ENCODE measurements around the gene NSDHL.
"Not testable (repeated sequence)": the region's sequence is repeated elsewhere in the genome, so short reads cannot be mapped to it uniquely, and the experiment has no call there.

Gene NSDHL

DNA sequence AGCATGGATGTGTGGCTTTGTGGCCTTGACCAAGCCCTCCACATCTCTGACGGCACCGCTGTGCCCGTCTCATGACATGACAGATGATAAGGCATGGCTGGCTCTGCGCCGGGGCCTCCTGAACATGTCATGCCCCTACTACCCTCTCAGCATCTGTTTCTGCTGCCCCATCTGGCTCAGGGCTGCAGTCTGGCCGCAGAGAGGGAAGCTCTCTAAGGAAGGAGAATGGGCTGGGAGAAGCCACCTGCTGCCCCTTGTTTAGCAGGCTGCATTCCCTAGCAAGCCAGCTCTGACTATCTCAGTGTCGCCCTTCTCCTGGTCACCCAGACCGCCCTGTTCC is 74.2 kb downstream of the NSDHL start:
- H3K4me3 ChIP-seq (ENCODE audit: low read length), result no peak overlapping the region
- no peak for DNase-seq (ENCODE audit: low read depth)
- H3K4me1 ChIP-seq (ENCODE audit: control insufficient read depth, insufficient read depth, low read length), result no peaks in the 10 kb centered on the region
- peaks cover 3% of the 10 kb centered on the region for H3K9me3 ChIP-seq (ENCODE audit: control insufficient read depth, low read length)
- H3K9ac ChIP-seq (ENCODE audit: low read length), result no peak overlapping the region
- H3K36me3 ChIP-seq (ENCODE audit: control insufficient read depth, insufficient read depth, low read length, severe bottlenecking), result no peaks in the 10 kb centered on the region
- peaks cover 13% of the 10 kb centered on the region for H3K27me3 ChIP-seq (replicated peaks; ENCODE audit: control insufficient read depth, insufficient read depth, low read length)

DNA sequence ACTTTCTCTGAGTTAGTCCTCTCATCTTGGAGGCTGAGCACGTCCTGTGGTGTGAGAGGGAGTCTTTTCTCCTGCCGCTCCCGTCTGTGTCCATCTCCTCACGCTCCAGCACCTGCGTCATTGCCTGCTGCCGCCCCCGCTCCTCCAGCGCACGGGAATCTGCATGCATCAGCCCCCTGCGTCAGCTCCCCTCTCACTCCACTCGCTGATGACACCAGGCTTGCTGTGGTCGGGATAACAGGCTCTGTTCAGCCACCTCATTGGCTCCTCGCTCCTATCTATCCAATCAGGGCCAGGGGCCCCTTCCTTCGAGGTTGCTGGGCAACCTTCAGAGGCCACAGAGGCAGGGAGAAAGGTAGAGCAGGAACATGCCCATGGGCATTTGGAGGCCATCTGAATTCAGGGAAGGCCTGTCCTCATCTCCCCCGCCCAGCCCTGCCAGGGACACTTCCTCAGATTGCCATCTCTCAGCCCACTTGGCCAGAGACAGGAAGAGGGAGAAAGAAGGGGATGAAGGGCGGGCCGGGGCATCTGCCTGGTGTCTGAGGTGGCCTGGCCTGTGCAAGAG is 76.3 kb downstream of the NSDHL start:
- DNase-seq (ENCODE audit: low read depth), result no peak
- H3K4me3 ChIP-seq (ENCODE audit: low read length), result no peak overlapping the region

GRCh38 chrX:152908486-152908885 is 77.6 kb downstream of the NSDHL start:
- Histone ChIP-seq H3K4me3 (ENCODE audit: low read length) (no peak overlapping the region), H3K36me3 (ENCODE audit: control insufficient read depth, insufficient read depth, low read length, severe bottlenecking) (no peaks in the 10 kb centered on the region)
- DNase-seq (ENCODE audit: low read depth), result no peak

More for the DNA sequence above, 76.3 kb downstream of the NSDHL start:
- Histone ChIP-seq H3K9me3 (ENCODE audit: control insufficient read depth, low read length) (peaks cover 3% of the 10 kb centered on the region), H3K9ac (ENCODE audit: low read length) (no peak overlapping the region), H3K4me1 (ENCODE audit: control insufficient read depth, insufficient read depth, low read length) (no peaks in the 10 kb centered on the region), H3K36me3 (ENCODE audit: control insufficient read depth, insufficient read depth, low read length, severe bottlenecking) (no peaks in the 10 kb centered on the region), H3K27me3 (replicated peaks; ENCODE audit: control insufficient read depth, insufficient read depth, low read length) (peaks cover 13% of the 10 kb centered on the region)

DNA sequence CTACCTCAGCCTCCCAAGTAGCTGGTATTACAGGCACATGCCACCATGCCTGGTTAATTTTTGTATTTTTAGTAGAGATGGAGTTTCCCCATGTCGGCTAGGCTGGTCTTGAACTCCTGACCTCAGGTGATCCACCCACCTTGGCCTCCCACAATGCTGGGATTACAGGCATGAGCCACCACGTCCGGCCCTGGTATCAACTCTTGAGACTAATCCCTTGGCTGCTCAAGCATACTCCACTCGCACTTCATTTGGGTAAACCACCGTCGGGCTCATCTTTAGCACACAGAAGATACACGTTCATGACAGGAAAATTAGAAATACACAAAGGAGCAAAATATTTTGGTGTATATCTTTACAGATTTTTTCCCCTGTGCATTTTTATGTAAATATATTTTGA is 79.2 kb downstream of the NSDHL start:
- H3K4me1 ChIP-seq (ENCODE audit: control insufficient read depth, insufficient read depth, low read length); H3K36me3 ChIP-seq (ENCODE audit: control insufficient read depth, insufficient read depth, low read length, severe bottlenecking); DNase-seq (ENCODE audit: low read depth); H3K4me3 ChIP-seq (ENCODE audit: low read length); H3K9ac ChIP-seq (ENCODE audit: low read length); H3K9me3 ChIP-seq (ENCODE audit: control insufficient read depth, low read length): not testable (repeated sequence)
- peaks cover 20% of the 10 kb centered on the region for H3K27me3 ChIP-seq (replicated peaks; ENCODE audit: control insufficient read depth, insufficient read depth, low read length)

More at GRCh38 chrX:152908486-152908885, 77.6 kb downstream of the NSDHL start:
- H3K27me3 ChIP-seq (replicated peaks; ENCODE audit: control insufficient read depth, insufficient read depth, low read length), result peaks cover 13% of the 10 kb centered on the region
- H3K9ac ChIP-seq (ENCODE audit: low read length), result no peak overlapping the region
- peaks cover 3% of the 10 kb centered on the region for H3K9me3 ChIP-seq (ENCODE audit: control insufficient read depth, low read length)
- no peaks in the 10 kb centered on the region for H3K4me1 ChIP-seq (ENCODE audit: control insufficient read depth, insufficient read depth, low read length)

- DNase-seq (ENCODE audit: low read depth), result no peak
- H3K4me3 ChIP-seq (ENCODE audit: low read length), result no peak overlapping the region
Measured at GRCh38 chrX:152912106-152912505, 81.2 kb downstream of the NSDHL start.

GRCh38 chrX:152912641-152913040 is 81.8 kb downstream of the NSDHL start:
- no peak for DNase-seq (ENCODE audit: low read depth)
- Histone ChIP-seq H3K27me3 (replicated peaks; ENCODE audit: control insufficient read depth, insufficient read depth, low read length) (peaks cover 13% of the 10 kb centered on the region), H3K36me3 (ENCODE audit: control insufficient read depth, insufficient read depth, low read length, severe bottlenecking) (no peaks in the 10 kb centered on the region), H3K4me3 (ENCODE audit: low read length) (no peak overlapping the region), H3K9ac (ENCODE audit: low read length) (no peak overlapping the region), H3K9me3 (ENCODE audit: control insufficient read depth, low read length) (no peaks in the 10 kb centered on the region), H3K4me1 (ENCODE audit: control insufficient read depth, insufficient read depth, low read length) (peaks cover 2% of the 10 kb centered on the region)

More at GRCh38 chrX:152912106-152912505, 81.2 kb downstream of the NSDHL start:
- H3K4me1 ChIP-seq (ENCODE audit: control insufficient read depth, insufficient read depth, low read length), result no peaks in the 10 kb centered on the region
- no peaks in the 10 kb centered on the region for H3K36me3 ChIP-seq (ENCODE audit: control insufficient read depth, insufficient read depth, low read length, severe bottlenecking)
- H3K9ac ChIP-seq (ENCODE audit: low read length), result no peak overlapping the region
- peaks cover 2% of the 10 kb centered on the region for H3K9me3 ChIP-seq (ENCODE audit: control insufficient read depth, low read length)
- peaks cover 13% of the 10 kb centered on the region for H3K27me3 ChIP-seq (replicated peaks; ENCODE audit: control insufficient read depth, insufficient read depth, low read length)

DNA sequence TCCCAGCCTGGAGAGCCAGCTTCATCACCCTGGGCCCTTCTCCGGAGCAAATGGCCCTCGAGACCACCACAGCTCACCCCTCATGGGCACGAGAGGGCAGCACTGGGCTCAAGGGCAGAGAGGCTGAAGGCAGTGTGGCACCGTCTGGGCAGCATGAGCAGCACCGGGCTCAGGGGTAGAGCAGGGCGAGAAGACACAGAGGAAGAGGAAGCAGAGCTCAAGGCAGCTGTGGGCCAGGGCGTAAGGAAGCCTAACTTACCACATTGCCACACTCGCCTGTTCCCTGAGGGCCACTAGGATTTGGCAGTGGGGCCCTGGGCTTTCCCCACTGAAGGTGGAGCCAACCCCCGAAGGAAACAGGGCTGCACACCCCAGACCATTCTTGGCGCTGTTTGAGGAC is 82.5 kb downstream of the NSDHL start:
- H3K4me3 ChIP-seq (ENCODE audit: low read length), result no peak overlapping the region
- H3K9ac ChIP-seq (ENCODE audit: low read length), result no peak overlapping the region
- no peaks in the 10 kb centered on the region for H3K9me3 ChIP-seq (ENCODE audit: control insufficient read depth, low read length)
- peaks cover 7% of the 10 kb centered on the region for H3K4me1 ChIP-seq (ENCODE audit: control insufficient read depth, insufficient read depth, low read length)
- no peak for DNase-seq (ENCODE audit: low read depth)
- H3K36me3 ChIP-seq (ENCODE audit: control insufficient read depth, insufficient read depth, low read length, severe bottlenecking), result no peaks in the 10 kb centered on the region
- H3K27me3 ChIP-seq (replicated peaks; ENCODE audit: control insufficient read depth, insufficient read depth, low read length), result peaks cover 10% of the 10 kb centered on the region

DNA sequence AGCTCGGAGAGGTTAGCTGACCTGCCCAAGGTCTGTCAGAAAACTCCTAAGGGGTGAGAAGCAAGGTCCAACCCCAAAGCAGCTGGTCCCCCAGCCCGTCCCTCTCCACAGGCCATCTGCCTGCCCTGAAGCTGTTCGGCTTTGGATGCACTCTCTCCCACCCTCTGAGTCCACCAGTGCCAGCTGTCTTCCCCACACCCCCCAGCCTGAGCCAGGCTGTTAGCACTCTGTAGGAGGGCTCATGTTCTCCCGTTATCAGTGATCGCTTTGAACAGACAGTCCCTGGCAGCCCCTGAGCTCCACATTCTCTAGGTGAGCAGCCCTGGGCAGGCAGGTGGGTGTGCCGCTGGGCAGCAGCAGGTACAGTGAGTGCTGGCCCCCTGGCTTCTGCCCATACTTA is 83.0 kb downstream of the NSDHL start:
- Histone ChIP-seq H3K27me3 (replicated peaks; ENCODE audit: control insufficient read depth, insufficient read depth, low read length) (peaks cover 10% of the 10 kb centered on the region), H3K36me3 (ENCODE audit: control insufficient read depth, insufficient read depth, low read length, severe bottlenecking) (no peaks in the 10 kb centered on the region), H3K4me3 (ENCODE audit: low read length) (no peak overlapping the region), H3K9me3 (ENCODE audit: control insufficient read depth, low read length) (no peaks in the 10 kb centered on the region), H3K4me1 (ENCODE audit: control insufficient read depth, insufficient read depth, low read length) (peaks cover 11% of the 10 kb centered on the region), H3K9ac (ENCODE audit: low read length) (no peak overlapping the region)
- no peak for DNase-seq (ENCODE audit: low read depth)

DNA sequence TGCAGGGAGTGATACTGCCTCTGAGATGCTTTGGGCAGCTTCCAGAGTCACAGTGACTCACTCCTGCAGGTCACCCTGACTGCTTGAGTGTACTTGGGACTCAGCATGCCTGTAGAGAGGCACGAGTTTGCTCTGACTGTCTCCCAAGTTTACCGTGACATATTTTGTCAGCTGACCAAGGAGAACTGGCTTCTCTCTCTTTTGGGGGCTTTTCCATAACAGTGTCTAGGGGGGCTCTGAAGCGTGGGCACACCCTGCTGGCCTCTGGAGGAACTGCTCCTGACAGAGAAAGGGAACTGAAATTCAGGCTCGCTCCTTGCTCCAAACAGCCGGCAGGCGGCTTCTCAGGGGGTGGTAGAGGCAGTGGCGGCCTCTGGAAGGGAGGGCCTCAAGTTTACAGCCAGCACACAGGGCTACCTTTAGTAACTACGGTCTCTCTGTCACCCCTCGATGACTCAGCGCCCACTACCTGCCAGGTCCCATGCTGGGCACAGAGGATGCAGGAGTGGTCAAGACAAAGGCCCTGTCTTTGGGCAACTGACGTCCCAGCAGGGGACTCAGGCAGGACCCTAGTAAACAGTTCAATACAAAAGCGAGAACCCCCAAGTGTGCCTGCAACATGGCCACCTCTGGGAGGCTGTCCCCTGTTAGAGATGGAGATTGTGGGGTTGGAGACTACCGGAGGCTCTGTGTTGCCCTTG is 84.8 kb downstream of the NSDHL start:
- H3K4me3 ChIP-seq (ENCODE audit: low read length), result no peak overlapping the region
- H3K9ac ChIP-seq (ENCODE audit: low read length), result no peak overlapping the region
- peaks cover 13% of the 10 kb centered on the region for H3K27me3 ChIP-seq (replicated peaks; ENCODE audit: control insufficient read depth, insufficient read depth, low read length)
- H3K4me1 ChIP-seq (ENCODE audit: control insufficient read depth, insufficient read depth, low read length), result peaks cover 11% of the 10 kb centered on the region
- peak; percentile 37 for DNase-seq (ENCODE audit: low read depth)
- no peaks in the 10 kb centered on the region for H3K36me3 ChIP-seq (ENCODE audit: control insufficient read depth, insufficient read depth, low read length, severe bottlenecking)
- H3K9me3 ChIP-seq (ENCODE audit: control insufficient read depth, low read length), result no peaks in the 10 kb centered on the region

GRCh38 chrX:152917656-152918579 is 87.1 kb downstream of the NSDHL start:
- peaks cover 11% of the 10 kb centered on the region for H3K4me1 ChIP-seq (ENCODE audit: control insufficient read depth, insufficient read depth, low read length)
- H3K27me3 ChIP-seq (replicated peaks; ENCODE audit: control insufficient read depth, insufficient read depth, low read length), result peaks cover 18% of the 10 kb centered on the region
- H3K9me3 ChIP-seq (ENCODE audit: control insufficient read depth, low read length), result no peaks in the 10 kb centered on the region
- H3K4me3 ChIP-seq (ENCODE audit: low read length), result no peak overlapping the region
- no peak overlapping the region for H3K9ac ChIP-seq (ENCODE audit: low read length)
- no peaks in the 10 kb centered on the region for H3K36me3 ChIP-seq (ENCODE audit: control insufficient read depth, insufficient read depth, low read length, severe bottlenecking)
- DNase-seq (ENCODE audit: low read depth), result no peak

GRCh38 chrX:152918707-152919106 is 87.8 kb downstream of the NSDHL start:
- H3K4me3 ChIP-seq (ENCODE audit: low read length), result no peak overlapping the region
- no peak for DNase-seq (ENCODE audit: low read depth)
- no peaks in the 10 kb centered on the region for H3K9me3 ChIP-seq (ENCODE audit: control insufficient read depth, low read length)
- H3K9ac ChIP-seq (ENCODE audit: low read length), result no peak overlapping the region
- H3K4me1 ChIP-seq (ENCODE audit: control insufficient read depth, insufficient read depth, low read length), result peaks cover 11% of the 10 kb centered on the region
- no peaks in the 10 kb centered on the region for H3K36me3 ChIP-seq (ENCODE audit: control insufficient read depth, insufficient read depth, low read length, severe bottlenecking)
- peaks cover 23% of the 10 kb centered on the region for H3K27me3 ChIP-seq (replicated peaks; ENCODE audit: control insufficient read depth, insufficient read depth, low read length)
